Measurements from ENCODE around the gene CTNNA3.

GRCh38 chr10:65950075-65950474, 1745.9 kb downstream of the CTNNA3 start:
- no peak for TF ChIP-seq CTCF (IDR thresholded peaks at IDR 0.05)
- no peak for TF ChIP-seq POLR2A (IDR thresholded peaks at IDR 0.05)

Data from right lobe of liver (tissue), 4 donors.